GM03348 (cell line): Measurements from ENCODE around the gene TSPAN11.

Source experiments
- DNase-seq: peaks from one replicate; pipeline ENCODE4 v3.0.0; 2012; ENCODE audit warnings: low spot score

TSPAN11 gene

DNA sequence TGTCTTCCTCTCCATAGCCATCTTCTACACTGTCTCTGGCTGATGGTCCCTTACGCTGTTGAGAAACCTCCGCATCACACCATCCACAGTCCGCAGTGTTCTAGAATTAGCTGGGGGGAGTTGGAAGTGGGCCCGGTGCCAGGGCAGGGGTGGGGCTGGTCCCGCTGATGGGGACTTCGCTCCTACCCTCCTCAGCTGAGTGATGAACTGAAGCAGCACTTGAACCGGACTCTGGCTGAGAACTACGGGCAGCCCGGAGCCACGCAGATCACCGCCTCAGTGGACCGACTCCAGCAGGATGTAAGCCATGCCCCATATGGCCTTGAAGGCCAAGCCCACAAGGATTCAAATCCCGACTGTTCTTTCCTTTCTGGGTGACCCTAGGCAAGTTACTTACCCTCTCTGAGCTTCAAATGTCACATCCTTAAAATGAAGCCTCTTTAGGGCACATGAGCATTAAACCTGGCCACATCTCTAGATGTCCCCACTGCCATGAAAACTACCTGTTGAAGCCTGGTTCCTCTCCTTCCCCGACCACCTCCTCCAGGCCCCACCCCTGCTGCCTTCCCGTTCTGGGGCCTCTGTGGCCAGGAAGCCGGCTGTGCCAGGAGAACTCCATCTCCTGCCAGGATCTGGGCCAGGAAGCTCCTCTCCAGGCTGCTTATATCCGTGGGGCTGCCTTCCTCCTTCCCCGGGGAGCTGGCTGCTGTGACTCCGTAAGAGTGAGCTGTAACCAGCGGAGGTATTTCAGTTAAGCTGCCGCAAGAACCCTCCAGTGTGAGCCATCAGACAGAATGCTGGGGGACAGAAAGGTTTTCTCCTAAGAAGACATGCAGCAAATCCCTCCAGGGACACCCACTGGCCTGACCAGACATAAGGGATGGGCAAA, 53.1 kb downstream of the TSPAN11 start:
- peak; percentile 33 for DNase-seq

DNA sequence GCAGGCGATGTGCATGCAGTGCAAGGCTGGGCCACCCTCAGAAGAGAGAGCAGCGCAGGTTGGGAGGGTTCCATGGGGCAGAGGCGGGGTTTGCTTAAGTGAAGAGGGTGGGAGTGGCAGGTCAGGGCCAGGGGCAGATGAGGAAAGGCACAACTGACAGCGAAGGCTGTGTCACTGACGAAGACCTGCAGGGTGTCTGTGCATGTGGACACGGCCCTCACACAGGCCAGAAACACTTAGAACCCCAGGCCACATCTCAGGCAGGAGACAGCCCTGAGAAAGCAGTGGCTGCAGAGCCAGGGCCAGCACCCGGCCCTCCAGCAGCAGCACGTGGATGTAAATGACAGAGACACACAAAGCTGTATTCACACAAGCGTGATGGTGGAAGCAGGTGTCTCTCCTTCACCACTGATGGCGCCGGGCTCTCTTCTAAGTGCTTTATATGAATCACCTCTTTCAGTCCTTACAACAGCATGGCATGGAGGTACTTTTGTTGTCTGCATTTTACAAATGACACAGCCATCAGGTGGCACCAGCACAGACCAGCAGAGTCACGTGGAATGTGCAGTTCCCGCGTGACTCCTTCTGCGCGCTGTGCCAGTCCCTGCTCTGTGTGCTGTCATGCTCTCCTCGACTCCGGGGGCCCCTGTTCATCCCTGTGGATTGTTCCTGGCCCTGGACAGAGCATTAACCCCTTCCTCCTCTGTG, 54.6 kb downstream of the TSPAN11 start:
- no peak for DNase-seq

DNA sequence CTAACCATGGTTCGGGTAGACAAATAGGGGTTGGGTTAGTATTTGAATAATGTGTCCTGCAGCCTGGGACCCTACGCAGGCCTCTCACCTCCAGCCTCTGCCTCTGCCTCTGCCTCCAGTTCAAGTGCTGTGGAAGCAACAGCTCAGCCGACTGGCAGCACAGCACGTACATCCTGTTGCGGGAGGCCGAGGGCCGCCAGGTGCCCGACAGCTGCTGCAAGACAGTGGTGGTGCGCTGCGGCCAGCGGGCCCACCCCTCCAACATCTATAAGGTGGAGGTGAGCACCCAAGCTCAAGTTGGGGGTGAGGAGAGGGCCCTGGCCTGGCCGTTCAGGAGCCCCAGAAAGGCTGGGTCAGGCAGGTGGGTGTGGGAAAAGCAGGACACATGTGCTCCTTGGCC, 55.9 kb downstream of the TSPAN11 start:
- DNase-seq = no peak

DNA sequence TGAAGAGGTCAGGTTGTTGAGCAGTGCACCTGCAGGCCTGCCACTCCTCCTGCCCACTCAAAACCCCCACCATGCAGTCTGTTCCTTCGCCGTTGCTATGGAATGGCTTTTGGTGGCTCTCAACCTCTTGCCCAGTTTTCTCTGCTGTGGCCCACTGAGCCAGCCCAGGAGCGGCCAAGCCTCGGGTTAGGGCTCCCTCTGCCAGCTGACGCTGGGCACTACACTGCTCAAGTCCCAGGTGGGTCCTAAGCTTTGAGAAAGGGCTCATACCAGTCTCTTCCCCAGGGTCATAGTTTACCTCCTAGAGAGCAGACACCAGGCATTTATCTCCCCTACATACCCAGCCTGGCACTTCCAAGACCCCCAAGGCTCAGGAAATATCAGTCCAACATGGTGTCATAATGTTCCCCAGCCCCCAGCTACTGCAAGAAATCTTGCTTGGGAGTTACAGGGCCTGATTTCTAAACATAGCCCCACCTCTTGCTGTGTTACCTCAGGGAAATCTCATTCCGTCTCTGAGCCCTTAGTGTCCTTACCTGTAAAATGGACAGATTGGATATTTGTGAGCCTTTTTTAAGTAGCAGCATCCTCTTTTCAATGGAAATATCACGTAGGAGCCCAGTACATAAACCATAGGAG, 59.4 kb downstream of the TSPAN11 start:
- peak; percentile 91 for DNase-seq

DNA sequence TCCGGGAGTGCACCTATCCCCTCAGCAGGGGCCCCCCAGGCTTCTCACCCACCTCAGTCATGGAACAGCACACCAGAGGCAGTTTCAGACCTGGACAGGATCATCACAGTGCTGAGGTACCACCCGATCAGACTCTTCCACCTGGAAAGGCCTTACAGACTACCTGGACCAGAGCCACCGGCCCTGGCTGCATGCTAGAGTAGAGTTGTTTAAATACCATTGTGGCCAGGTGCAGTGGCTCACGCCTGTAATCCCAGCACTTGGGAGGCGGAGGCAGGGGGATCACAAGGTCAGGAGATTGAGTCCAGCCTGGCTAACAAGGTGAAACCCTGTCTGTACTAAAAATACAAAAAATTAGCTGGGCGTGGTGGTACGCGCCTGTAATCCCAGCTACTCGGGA, 61.5 kb downstream of the TSPAN11 start:
- no peak for DNase-seq

DNA sequence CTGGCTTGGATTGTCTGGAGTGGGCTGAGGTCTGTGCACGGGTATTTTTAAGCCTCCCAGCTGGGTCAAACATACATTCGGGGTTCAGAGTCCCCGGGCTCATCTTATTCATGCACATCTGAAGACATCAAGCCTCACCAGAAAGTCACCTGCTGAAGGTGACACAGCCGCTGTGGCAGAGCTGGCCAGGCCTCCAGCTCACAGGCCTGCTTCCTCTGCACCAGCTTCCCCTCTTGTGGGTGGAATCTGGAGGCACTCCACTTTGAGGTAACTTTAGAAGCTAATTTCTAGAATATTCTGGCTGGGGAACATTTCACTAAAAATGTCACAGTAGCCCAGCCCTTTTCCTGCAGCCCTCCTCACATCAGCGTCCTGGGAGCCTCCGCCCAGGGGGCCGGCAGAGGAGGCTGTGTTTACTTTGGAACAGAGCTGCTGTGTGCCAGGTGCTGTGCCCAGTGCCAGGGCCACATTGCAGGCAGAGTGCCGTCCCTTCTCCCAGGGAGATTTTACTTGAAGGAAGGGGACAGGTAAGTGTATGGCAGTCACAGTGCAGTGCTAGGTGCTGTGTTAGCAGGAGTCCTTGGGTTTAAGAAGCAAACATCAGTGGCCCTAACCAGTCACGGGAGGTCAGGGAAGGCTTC, 62.2 kb downstream of the TSPAN11 start:
- DNase-seq = no peak

DNA sequence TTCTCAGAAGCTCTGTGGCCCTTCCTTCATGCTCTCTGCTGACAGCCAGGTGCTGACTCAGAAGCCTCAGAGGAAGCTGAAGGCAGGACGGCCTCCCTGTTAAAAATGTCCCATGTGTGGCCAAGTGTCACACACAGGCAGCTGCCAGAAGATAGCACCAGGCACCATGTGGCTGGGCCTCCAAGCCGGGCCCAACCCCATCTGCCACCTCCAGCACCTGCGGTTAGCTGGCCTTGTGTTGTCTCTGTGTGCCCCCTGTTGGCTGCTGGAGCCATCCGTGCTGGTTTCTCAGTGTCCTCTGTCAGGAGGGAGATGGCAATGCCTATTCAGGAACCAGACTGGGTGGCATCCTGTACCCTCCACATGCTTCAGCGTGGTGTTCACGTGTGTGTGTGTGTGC, 63.2 kb downstream of the TSPAN11 start:
- no peak for DNase-seq

DNA sequence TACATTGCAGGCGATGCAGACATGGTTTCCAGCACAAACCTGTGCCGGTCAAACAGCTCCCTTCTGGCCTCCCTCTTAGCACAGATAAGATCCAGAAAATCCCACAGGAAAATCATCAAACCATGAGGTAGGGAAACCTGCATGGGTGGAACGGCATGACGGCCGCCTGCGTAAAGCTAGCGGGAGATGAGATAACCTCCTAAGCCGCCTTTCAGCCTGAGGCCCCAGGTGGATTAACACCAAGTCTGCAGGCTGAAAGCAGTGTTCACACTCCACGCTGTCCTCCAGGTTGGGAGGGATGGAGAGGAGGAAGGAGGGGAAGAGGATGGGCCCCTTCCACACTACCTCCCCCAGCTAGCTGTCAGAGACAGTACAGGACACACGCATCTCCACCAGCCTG, 63.8 kb downstream of the TSPAN11 start:
- DNase-seq = no peak

DNA sequence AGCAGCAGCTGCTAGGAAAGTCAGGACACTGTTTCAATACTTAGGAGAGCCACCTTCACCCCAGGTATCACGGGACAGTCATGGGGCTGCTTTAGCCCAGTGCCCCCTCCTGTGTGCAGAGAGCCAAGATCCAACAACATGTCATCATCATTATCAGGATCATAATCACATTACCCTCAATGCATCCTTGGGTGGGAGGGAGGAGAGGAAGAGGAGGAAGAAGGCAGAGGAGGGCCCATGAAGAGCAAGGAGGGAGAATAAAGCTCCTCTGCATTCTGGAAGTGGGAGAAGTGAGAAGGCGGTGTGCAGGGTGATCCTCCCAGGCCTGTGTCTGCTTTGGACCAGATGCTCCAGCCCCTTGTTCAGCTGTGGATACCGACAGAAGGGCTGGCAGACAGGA, 64.2 kb downstream of the TSPAN11 start:
- DNase-seq = no peak

DNA sequence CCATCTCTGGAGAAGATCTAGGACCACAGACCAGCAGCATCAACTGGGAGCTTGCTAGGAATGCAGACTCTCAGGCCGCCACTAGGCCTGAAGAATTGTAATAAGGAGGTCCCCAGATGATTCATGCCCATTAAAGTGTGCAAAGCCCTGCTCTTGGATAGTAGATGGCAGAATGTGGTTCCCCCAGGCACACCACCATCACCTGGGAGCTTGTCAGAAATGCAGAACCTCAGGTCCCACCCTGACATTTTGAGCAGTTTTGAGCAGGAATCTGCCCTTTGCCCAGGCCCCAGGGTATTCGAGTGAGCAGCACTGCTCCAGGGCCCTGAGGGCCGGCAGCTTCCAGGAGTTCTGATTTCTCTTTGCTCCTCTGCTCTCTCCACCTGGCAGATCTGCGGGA, 64.9 kb downstream of the TSPAN11 start:
- DNase-seq = no peak

DNA sequence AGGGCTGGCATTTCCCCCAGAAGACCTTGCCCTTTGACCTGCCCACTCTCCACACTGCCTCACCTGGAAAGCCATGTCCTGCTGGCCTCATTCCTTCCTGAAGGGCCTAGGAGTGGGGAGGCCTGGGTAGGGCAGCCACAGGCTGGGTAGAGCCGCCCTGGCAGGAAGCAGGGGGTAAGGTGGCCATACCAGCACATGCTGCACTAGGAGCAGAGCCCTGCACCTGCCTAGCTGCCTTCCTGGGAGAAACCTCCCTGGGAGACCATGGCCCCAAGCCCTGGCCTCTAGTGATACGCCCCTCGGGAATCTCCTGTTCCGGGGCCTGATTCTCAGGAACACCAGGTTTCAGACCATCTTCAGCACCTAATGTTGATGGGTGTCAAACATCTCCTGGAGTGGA, 65.8 kb downstream of the TSPAN11 start:
- no peak for DNase-seq

DNA sequence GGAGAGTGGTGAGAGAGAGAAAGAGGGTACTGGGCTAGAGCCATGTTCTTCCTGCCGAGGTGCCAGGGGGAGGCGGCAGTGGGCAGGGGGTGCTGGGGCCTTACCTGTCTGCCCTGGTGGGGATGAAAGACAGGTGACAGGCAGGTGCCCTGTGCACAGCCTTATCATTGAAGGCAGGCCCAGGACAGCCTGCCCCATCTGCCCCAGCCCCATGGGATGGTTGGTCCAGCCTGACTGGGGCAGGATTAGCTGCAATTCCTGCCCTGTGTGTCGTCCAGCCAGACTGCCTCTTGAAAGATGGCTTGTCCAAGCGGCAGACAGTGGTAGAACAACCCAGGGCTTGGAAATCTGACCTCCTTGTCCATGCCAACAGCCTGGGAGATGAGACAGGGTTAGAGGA, 67.2 kb downstream of the TSPAN11 start:
- DNase-seq = no peak

DNA sequence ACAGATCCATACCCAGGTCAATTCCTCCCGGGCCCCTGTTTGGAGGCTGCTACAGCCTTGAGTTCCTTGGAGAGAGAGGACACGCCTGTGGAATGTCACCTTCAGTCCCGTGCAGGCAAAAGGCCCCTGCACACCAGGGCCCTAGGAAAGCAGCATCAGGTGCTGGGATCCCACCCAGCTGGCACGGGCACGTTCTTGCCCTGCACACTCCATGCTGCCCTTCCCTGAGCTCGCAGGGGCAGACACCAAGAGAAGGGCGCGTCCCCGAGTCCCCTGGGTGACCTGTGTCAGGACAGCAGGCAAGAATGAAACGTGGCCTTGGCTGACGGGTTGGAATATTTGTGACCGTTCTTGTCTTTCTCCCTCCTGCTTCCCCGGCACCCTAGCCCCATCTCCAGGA, 67.7 kb downstream of the TSPAN11 start:
- DNase-seq = no peak

DNA sequence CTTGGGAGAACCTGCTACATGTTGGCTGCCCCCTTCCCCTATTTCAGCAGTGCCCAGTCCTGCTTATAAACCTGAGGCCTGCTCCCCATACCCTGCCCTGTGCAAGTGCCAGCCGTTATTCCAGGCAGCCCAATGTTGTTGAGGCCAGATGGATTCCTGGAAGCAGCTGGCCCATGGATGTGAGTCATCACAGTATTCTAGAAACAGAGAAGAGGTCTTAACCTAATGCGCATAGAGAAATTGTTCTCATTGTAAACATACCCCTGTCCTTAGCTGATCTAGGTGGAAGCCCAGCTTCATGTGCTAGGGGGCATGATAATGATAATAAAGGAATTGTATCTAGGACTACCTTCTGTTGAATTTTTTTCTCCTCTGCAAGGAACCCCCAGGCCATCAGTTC, 69.7 kb downstream of the TSPAN11 start:
- peak; percentile 53 for DNase-seq

DNA sequence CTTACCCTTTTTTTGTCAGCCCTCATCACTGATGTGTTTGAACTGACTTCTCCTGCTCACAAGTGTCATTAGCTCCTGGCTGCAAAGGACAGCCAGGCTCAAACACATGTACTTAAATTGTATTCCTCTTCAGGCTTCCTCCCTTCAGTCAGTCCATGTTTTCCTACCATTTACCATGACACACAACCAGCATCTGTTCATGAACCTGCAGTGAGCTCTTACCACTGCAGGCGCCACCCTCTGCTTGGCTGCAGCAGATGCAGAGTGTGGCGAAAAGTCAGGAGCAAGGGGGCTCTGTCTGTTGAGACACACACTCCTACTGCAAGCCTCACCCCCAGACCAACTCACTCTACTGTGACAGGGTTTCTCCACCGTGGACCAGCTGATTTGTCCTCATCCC, 70.2 kb downstream of the TSPAN11 start:
- DNase-seq = no peak

DNA sequence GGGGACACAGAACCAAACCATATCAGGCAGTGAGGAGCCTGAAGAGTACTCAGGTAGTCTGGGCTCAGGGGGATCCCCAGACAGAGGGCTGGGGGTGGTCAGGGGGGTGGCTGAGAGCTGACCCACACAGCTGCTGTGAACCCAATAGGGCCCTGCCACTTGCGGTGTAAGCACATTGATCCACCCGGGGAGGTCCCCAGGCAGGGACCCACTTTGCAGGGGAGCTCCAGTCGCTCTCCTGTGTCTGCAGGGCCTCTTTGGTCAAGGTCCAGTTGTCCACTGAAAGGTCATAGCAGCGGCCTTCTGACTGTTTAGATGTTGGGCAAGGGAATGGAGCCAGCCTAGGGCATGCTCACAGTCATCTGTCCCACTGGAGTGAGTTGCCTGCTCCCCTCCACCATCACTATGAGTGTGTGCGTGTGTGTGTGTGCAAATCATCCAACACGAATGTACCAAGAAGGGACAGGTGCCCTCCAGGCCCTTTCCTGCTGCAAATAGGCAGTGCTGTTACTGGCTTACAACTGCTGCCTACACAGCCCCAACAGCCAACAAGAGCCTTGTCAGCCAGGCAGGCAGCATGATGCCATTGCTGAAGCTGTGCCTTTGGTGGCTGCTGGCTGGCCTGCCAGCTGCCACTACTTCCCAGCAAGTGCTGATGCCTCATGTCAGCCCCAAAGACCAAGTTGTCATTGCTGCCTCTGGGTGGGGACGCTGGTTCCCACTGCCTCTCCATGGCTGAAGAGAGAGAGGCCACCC, 71.3 kb downstream of the TSPAN11 start:
- DNase-seq = no peak

DNA sequence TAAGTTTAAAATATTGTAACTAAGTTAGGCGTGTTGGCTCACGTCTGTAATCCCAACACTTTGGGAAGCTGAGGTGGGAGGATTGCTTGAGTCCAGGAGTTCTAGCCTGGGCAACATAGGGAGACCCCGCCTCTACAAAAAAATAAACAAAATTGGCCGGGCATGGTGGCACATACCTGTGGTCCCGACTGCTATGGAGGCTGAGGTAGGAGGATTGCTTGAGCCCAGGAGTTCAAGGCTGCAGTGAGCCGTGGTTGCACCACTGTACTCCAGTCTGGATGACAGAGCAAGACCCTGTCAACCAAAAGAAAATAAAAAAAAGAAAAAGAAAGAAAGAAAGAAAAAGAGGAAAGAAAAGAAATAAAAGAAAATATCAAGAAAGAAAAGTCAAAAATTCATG, 72.5 kb downstream of the TSPAN11 start:
- no peak for DNase-seq

DNA sequence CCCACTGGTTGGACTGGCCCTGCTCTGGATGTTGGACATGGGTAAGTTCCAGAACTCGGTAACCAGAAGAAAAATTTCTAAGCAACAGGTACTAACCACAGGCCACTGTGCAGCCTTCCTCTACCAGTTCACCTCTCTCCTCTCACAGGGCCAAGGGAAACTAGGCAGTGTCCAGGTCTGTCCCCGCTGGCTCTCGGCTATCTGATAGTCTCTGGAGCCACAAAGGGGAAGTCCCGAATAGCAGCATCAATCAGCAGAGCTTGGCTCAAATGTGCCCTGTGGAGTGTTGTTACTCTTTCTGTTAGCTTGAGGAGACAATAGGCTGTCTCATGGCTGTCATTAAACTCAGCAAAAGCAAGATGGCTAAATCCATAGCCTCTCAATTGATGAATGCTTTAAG, 73.2 kb downstream of the TSPAN11 start:
- no peak for DNase-seq

DNA sequence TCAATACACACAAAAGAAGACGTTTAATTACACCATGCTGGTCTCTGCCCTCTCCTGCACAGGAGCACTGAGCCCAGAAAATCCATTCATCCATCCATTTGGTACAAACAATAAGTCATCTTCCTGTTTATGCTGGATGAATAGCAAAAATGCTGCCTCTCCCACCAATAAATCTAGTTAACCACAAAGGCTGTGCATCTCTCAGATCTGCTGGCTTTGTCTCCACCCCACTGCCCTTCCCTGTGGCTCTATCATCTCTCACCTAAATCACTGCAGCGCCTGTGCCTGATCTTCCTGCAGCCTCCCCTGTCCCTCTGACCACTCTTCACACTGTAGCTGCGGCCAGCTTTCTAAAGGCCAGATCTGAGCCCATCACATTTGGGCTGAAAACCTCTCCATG, 74.2 kb downstream of the TSPAN11 start:
- peak; percentile 44 for DNase-seq

DNA sequence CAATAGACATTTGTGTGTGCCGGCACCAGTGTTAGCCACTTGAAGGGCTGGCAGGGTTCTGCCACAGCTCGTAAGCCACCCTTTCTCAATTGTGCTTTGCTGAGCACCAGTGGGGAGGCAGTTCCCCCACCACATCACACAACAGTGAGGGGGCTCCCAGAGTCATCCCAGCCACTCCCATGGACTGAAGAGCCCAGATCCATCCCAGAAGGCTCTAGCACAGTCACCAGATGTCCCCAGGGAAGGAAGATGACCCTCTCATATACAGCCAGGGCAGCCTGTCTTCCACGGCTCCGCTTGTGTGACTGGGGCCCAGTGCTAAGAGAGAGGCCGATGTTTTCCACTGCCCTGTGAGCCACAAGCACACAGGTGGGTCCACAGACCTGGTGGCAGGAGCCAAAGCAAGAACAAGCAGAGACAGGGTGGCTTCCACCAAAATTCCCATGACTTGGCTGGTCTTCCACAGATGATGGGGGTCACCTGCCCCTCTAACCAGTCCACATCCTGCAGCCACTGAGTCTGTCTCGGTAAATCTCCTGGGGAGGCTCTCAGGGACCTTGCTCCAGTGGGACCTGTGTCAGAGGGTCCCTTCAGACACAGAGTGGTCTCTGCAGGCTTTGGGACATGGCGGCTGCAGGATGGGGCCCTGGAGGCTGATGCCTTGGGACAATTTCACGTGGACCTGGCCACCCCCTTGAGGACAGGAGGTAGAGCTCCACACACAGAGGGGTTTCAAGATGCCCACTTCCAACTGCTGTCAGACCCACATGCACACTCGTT, 75.2 kb downstream of the TSPAN11 start:
- no peak for DNase-seq

DNA sequence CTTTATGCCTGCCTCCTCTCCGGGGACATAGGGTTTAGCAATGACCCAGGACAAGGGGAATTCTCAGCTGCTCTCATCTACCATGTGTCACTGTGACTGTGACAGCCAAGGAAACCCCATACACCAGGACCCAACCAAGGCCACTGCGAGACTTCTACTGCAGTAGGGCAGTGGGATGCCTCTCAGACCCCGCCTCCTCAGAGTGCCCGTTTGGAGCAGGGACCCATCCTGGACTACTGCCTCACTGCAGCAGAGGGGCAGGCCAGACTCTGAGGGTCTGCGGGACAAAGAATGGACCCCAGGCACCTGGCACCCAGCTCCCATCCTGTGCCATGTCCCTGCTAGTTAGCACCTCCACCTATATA, 75.8 kb downstream of the TSPAN11 start:
- DNase-seq = no peak
